ENCODE data around the gene S100A7A.

S100A7A gene

GRCh38 chr1:153395136-153395685 is 21.1 kb upstream of the S100A7A start:
- DNase-seq (ENCODE audit: low spot score) = no peak
- no peak for TF ChIP-seq CTCF (IDR thresholded peaks at IDR 0.05; ENCODE audit: extremely low read depth, missing control alignments)

GRCh38 chr1:153395776-153396175 is 20.5 kb upstream of the S100A7A start:
- no peak for TF ChIP-seq CTCF (IDR thresholded peaks at IDR 0.05; ENCODE audit: extremely low read depth, missing control alignments)
- no peak for DNase-seq (ENCODE audit: low spot score)

GRCh38 chr1:153396461-153396860 is 19.9 kb upstream of the S100A7A start:
- no peak for TF ChIP-seq CTCF (IDR thresholded peaks at IDR 0.05; ENCODE audit: extremely low read depth, missing control alignments)

GRCh38 chr1:153397051-153397923 is 19.0 kb upstream of the S100A7A start:
- TF ChIP-seq CTCF (IDR thresholded peaks at IDR 0.05; ENCODE audit: extremely low read depth, missing control alignments) = no peak
- DNase-seq (ENCODE audit: low spot score) = no peak

More at GRCh38 chr1:153396461-153396860, 19.9 kb upstream of the S100A7A start:
- DNase-seq (ENCODE audit: low spot score) = no peak

GRCh38 chr1:153397924-153398651 is 18.2 kb upstream of the S100A7A start:
- no peak for TF ChIP-seq CTCF (IDR thresholded peaks at IDR 0.05; ENCODE audit: extremely low read depth, missing control alignments)
- no peak for DNase-seq (ENCODE audit: low spot score)

- no peak for TF ChIP-seq CTCF (IDR thresholded peaks at IDR 0.05; ENCODE audit: extremely low read depth, missing control alignments)
- no peak for DNase-seq (ENCODE audit: low spot score)
Measured at GRCh38 chr1:153399401-153400055, 16.8 kb upstream of the S100A7A start.

Data from GM20000 (cell line).